Esophagus squamous epithelium (tissue), 4 donors: Measurements from ENCODE around the gene TSPAN31.

Source experiments
- POLR2A ChIP-seq, 4 donors: fragments of 450-650 bp; IDR thresholded peaks; one replicate each; pipeline ENCODE4 v1.6.1; 2017; ENCODE audit warnings: antibody characterized with exemption in 4 of 4, mild to moderate bottlenecking in 4 of 4, moderate library complexity in 3 of 4
- TF ChIP-seq, protein P1 (sequence below), 6 experiments: fragments of 450-650 bp in 4 of 6; fragments of 200-600 bp in 2 of 6; sonication (generic) in 2 of 6; IDR thresholded peaks; one replicate each; pipeline ENCODE4 v1.5.1; 2016 to 2019; ENCODE audit warnings: antibody characterized with exemption in 6 of 6, mild to moderate bottlenecking in 4 of 6, moderate library complexity in 4 of 6

DNA sequence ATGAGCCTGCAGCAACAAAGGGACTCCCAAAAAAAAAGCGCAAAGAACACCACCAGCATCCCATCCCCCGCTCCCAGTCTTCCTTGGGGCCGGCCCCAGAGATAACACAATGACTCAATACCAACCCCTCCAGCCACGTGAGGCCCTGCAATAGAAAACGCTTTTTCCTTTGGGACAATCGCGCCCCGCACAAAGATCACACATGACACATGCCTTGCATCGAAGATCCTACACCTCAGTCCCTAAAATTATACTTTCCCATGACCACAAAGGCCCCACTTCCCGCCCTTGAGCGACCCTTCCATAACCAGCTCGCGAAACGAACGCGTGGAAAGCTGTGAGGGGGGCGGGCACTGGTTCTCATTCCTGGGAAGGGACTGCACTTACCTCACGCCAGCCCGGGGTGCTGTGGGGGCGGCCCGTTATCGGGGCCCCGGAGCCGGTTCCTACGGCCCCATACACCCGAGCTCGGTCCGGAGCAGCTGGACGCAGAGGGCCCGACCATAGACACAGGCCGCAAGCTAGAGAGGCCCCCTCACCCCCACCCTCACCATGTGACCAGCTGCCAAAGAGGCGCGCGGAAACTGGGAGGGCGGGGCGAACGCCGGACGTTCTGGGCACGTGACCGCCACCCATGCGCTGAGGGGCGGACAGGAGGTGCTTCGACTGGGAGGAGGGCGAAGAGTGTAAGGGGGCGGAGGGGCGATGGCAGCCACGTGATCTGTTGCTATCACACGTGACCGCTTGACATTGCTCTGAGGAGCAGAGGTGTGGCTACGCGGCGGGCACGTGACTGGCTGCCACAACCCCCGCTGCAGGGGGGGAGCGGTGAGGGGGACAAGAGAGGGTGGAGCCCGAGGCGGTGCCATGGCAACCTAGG, 7.2 kb downstream of the TSPAN31 start, which contains the start of gene CDK4:
- TF ChIP-seq, protein P1, sequence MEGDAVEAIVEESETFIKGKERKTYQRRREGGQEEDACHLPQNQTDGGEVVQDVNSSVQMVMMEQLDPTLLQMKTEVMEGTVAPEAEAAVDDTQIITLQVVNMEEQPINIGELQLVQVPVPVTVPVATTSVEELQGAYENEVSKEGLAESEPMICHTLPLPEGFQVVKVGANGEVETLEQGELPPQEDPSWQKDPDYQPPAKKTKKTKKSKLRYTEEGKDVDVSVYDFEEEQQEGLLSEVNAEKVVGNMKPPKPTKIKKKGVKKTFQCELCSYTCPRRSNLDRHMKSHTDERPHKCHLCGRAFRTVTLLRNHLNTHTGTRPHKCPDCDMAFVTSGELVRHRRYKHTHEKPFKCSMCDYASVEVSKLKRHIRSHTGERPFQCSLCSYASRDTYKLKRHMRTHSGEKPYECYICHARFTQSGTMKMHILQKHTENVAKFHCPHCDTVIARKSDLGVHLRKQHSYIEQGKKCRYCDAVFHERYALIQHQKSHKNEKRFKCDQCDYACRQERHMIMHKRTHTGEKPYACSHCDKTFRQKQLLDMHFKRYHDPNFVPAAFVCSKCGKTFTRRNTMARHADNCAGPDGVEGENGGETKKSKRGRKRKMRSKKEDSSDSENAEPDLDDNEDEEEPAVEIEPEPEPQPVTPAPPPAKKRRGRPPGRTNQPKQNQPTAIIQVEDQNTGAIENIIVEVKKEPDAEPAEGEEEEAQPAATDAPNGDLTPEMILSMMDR (IDR thresholded peaks at IDR 0.05) = peak in 2 of 6 experiments; percentile 3 to 35
- peak in 3 of 4 donors; percentile 58 to 78 (median 65) for TF ChIP-seq POLR2A (IDR thresholded peaks at IDR 0.05)
